GM12878 (cell line): Measurements from ENCODE around the gene PACS2. TPM values are rescaled to one million over a fixed set of nuclear protein-coding genes. Genes with fewer than 3 reads are reported as not detected.

ENCODE experiments used
- BCLAF1 ChIP-seq: fragments of 450-650 bp; IDR thresholded peaks from 2 replicates; pipeline ENCODE4 v1.6.1; 2017; ENCODE audit warnings: antibody characterized with exemption, mild to moderate bottlenecking, moderate library complexity
- BHLHE40 ChIP-seq, 2 experiments: fragments of 450-650 bp in 1 of 2; IDR thresholded peaks; 2 replicates each; pipeline ENCODE4 v1.6.1; 2011 to 2017; ENCODE audit warnings: low read depth in 2 of 2, borderline replicate concordance in 1 of 2, improper control_type of control experiment in 1 of 2, low read length in 1 of 2, mild to moderate bottlenecking in 1 of 2
- JUNB ChIP-seq: IDR thresholded peaks from 2 replicates; pipeline ENCODE4 v1.6.1; 2016; ENCODE audit warnings: antibody characterized with exemption, mild to moderate bottlenecking
- MXI1 ChIP-seq: fragments of 150-350 bp; IDR thresholded peaks from 2 replicates; pipeline ENCODE4 v1.6.1; 2011; ENCODE audit warnings: low read depth, mild to moderate bottlenecking, inconsistent platforms, low read length, improper control_type of control experiment
- POU2F2 ChIP-seq: IDR thresholded peaks from 3 replicates; pipeline ENCODE4 v1.6.1; 2011; ENCODE audit warnings: low read depth, mild to moderate bottlenecking, low read length, borderline replicate concordance
- RB1 ChIP-seq: fragments of 450-650 bp; formaldehyde crosslinking; IDR thresholded peaks from 2 replicates; pipeline ENCODE4 v1.6.1; 2017; ENCODE audit warnings: mild to moderate bottlenecking, borderline replicate concordance
- SMARCA5 ChIP-seq: fragments of 450-650 bp; IDR thresholded peaks from 2 replicates; pipeline ENCODE4 v1.6.1; 2017; ENCODE audit warnings: mild to moderate bottlenecking
- SP1 ChIP-seq: IDR thresholded peaks from one replicate; pipeline ENCODE4 v1.6.1; 2011; ENCODE audit warnings: low read depth, low read length
- SUPT20H ChIP-seq: IDR thresholded peaks from 2 replicates; pipeline ENCODE4 v1.6.1; 2011; ENCODE audit warnings: low read depth, mild to moderate bottlenecking, low read length, moderate library complexity, borderline replicate concordance; ENCODE audit not compliant: control insufficient read depth
- ZBTB40 ChIP-seq: fragments of 450-650 bp; IDR thresholded peaks from 2 replicates; pipeline ENCODE4 v1.6.1; 2016; ENCODE audit warnings: mild to moderate bottlenecking, moderate library complexity, borderline replicate concordance
- polyA plus RNA-seq, 11 experiments: library from polyadenylated mRNA; depleted of rRNA in 4 of 11; unstranded in 6 of 11; stranded (reverse) in 5 of 11; fragments of >200 nt; fragmentation: Nextera tagmentation in 4 of 11; fragmentation: Illumina TruSeq in 1 of 11; extraction: Ambion mirVana in 4 of 11; extraction: Trizol in 1 of 11; gene quantifications; 1 replicate in 1 of 11; 2 replicates in 10 of 11; pipeline versions ENCODE4 v1.2.1 to v1.2.3, GENCODE V29; 2011 to 2016; ENCODE audit warnings: inconsistent platforms in 2 of 11, missing spikeins in 2 of 11, low read depth in 1 of 11
- total RNA-seq, 4 experiments: library from RNA; depleted of rRNA in 3 of 4; stranded (reverse); fragments of >200 nt in 3 of 4; fragmentation: Illumina TruSeq in 1 of 4; extraction: Trizol in 1 of 4; gene quantifications; 2 replicates each; pipeline versions ENCODE4 v1.2.1 to v1.2.3, GENCODE V29; 2013 to 2021

The PACS2 gene
- total and polyA plus RNA-seq, 10 of the 15 experiments (the other 5 are each of a cell fraction or from before 2014, with no cell fraction given): 0.21 to 37.3 (median 9.4) TPM

- TF ChIP-seq BHLHE40 (IDR thresholded peaks at IDR 0.05; ENCODE audit: borderline replicate concordance in 1 of 2, low read depth in 2 of 2, low read length in 1 of 2): no peak
- TF ChIP-seq SP1: no peak
- no peak for TF ChIP-seq MXI1
- no peak for TF ChIP-seq ZBTB40
- no peak for TF ChIP-seq JUNB
- TF ChIP-seq SUPT20H: no peak
- TF ChIP-seq BCLAF1: no peak
- no peak for TF ChIP-seq POU2F2
- no peak for TF ChIP-seq SMARCA5
- TF ChIP-seq RB1: no peak
- TF ChIP-seq, all 136 proteins: peak for 0
Observed at GRCh38 chr14:105343194-105343593, 28.6 kb downstream of the PACS2 start (continued).
